Adipose tissue (tissue), 3 donors: ENCODE data around the gene GALNT5. TPM values are rescaled to one million over a fixed set of nuclear protein-coding genes. Genes with fewer than 3 reads are reported as not detected.

Experiments
- H3K27ac ChIP-seq: one replicate; pipeline ENCODE4 v1.5.1; 2013; ENCODE audit warnings: low read depth, low read length
- WGBS, 3 donors: extraction: QIAGEN DNeasy Blood & Tissue Kit; methylation state at CpG; one replicate each; pipeline ENCODE4 v1.1.7; 2013; 5-methylcytosine and 5-hydroxymethylcytosine counted together
- polyA plus RNA-seq, 3 donors: library from polyadenylated mRNA; stranded (reverse); fragments of 200-250 nt; gene quantifications; one replicate each; pipeline ENCODE4 v1.2.3, GENCODE V29; 2013
- donor health status: healthy with polysubstance abuse.
- donor health status: Bipolar disorder and iron deficiency.
- donor health status: healthy.

Gene GALNT5
- polyA plus RNA-seq, 3 donors: 0.01 to 0.31 TPM; not detected in 1

- no peak overlapping the region for H3K27ac ChIP-seq
- WGBS, 3 donors: 54 to 69% (median 58%) methylated on average over 7 of the region's 7 CpGs
Observed at GRCh38 chr2:157245846-157246764, 11.4 kb upstream of the GALNT5 start.

GRCh38 chr2:157246765-157247407, 10.6 kb upstream of the GALNT5 start:
- 60 to 80% (median 71%) methylated on average over 6 of the region's 6 CpGs for WGBS, 3 donors
- no peak overlapping the region for H3K27ac ChIP-seq

DNA sequence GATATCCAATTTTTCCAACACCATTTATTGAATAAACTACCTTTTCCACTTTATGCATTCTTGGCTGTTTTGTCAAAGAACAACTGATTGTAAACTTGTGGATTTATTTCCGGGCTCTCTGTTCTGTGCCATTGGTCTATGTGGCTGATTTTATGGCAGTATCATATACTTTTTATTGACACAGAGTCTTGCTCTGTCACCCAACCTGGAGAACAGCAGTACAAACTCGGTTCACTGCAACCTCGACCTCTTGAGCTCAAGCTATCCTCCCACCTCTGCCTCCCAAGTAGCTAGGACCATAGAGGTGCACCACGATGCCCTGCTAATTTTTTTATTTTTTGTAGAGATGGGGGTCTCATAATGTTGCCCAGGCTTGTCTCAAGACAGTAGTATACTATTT, 6.7 kb upstream of the GALNT5 start:
- H3K27ac ChIP-seq: no peak overlapping the region
- 83 to 89% (median 85%) methylated on average over 4 of the region's 4 CpGs for WGBS, 3 donors

- no peak overlapping the region for H3K27ac ChIP-seq
- WGBS, 3 donors: 87 to 96% (median 95%) methylated on average over 2 of the region's 2 CpGs
Observed at GRCh38 chr2:157251932-157252331, 5.6 kb upstream of the GALNT5 start.

GRCh38 chr2:157252529-157252928, 5.0 kb upstream of the GALNT5 start:
- no peak overlapping the region for H3K27ac ChIP-seq
- 82 to 89% (median 88%) methylated on average over 4 of the region's 4 CpGs for WGBS, 3 donors

GRCh38 chr2:157254041-157254440, 3.5 kb upstream of the GALNT5 start:
- 89 to 91% (median 90%) methylated on average over 2 of the region's 2 CpGs for WGBS, 3 donors
- no peak overlapping the region for H3K27ac ChIP-seq

GRCh38 chr2:157255746-157256145, 1.8 kb upstream of the GALNT5 start:
- H3K27ac ChIP-seq: no peak overlapping the region

- WGBS, 3 donors: 79 to 90% (median 88%) methylated on average over 3 of the region's 3 CpGs
Observed at GRCh38 chr2:157256626-157257025, 879 bp upstream of the GALNT5 start.

DNA sequence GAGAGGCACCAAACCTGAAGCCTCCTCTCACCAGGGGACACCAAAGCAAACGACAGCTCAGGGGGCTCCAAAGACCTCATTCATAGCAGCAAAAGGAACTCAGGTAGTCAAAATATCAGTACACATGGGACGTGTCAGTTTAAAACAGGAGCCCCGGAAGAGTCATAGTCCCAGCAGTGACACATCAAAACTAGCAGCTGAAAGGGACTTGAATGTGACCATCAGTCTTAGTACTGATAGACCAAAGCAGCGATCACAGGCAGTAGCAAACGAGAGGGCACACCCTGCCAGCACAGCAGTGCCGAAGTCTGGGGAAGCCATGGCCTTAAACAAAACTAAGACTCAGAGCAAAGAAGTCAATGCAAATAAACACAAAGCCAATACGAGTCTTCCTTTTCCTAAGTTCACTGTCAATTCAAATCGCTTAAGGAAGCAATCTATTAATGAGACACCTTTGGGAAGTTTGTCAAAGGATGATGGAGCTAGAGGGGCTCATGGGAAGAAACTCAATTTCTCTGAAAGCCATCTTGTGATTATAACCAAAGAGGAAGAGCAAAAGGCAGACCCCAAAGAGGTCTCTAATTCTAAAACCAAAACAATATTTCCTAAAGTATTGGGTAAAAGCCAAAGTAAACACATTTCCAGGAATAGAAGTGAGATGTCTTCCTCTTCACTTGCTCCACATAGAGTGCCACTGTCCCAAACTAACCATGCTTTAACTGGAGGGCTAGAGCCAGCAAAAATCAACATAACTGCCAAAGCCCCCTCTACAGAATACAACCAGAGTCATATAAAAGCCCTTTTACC, 1.2 kb downstream of the GALNT5 start:
- 70 to 83% (median 80%) methylated on average over 8 of the region's 8 CpGs for WGBS, 3 donors
- no peak overlapping the region for H3K27ac ChIP-seq

More at GRCh38 chr2:157256626-157257025, 879 bp upstream of the GALNT5 start:
- no peak overlapping the region for H3K27ac ChIP-seq

- no peak overlapping the region for H3K27ac ChIP-seq
- 95 to 96% (median 95%) methylated on average over 2 of the region's 2 CpGs for WGBS, 3 donors
Observed at GRCh38 chr2:157259386-157259785, 1.9 kb downstream of the GALNT5 start.

DNA sequence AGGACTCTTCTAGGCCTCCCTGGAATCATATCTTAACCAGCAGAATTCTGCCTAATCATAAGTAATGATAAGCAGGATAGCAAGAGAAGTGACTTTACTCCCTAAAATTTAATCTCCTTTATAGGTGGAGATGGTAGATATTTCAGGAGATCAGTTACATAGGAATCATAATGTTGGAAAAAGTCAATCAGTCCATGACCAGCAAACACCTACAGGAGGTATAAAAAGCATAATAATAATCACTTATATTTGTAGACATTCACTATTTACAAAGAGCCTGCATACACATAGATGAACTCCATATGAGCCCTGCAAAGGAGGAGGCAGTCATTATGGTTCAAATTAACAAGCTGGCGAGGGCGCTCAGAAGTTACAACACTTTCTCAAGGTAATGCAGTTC, 2.5 kb downstream of the GALNT5 start:
- 93 to 100% (median 98%) methylated on average over 2 of the region's 2 CpGs for WGBS, 3 donors
- no peak overlapping the region for H3K27ac ChIP-seq

DNA sequence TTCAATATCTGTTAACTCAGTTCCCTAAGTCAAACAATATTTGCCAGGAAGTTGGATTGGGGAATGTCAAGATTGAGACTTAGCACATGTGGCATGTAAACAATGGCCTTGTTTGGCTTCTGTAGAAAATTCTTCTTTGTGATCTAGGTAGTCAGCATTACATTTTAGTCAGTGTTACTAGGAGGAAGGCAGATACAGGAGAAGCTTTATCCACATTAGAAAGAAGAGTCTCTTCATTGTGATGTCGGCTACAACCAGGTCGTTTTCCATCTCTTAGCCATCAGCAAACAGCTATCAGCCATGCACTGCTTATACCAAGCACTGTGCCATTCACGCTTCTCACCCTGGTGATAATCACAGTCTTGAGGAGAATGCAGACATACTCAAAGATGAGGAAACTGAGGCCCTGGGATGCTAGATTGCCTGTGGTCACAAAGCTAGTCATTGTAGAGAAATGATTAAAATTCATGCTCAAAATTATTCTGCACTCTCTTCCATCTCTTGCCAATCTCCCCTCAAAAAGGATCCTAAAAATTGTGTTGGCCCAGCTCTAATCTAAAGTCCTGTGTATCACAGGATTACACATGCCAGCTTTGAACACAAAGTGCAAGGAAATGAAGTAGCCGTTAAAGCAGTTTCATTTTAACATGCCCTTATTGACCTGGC, 3.2 kb downstream of the GALNT5 start:
- H3K27ac ChIP-seq: no peak overlapping the region
- 71 to 73% (median 73%) methylated on average over 4 of the region's 4 CpGs for WGBS, 3 donors

GRCh38 chr2:157261199-157261782, 3.8 kb downstream of the GALNT5 start:
- H3K27ac ChIP-seq: no peak overlapping the region
- 39 to 70% (median 47%) methylated on average over 6 of the region's 6 CpGs for WGBS, 3 donors

DNA sequence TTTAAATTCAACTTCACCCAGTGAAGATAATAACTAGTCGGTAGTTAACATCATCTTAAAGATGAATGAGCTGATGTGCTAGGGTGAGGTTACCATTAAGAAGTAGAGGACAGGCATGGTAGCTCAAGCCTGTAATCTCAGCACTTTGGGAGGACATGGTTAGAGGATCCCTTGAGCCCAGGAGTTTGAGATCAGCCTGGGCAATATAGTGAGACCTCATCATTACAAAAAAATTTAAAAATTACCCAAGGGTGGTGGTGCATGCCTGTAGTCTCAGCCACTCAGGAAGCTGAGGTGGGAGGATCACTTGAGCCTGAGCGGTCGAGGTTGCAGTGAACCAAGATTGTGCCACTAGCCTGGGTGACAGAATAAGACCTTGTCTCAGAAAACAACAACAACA, 4.7 kb downstream of the GALNT5 start:
- 92 to 98% (median 93%) methylated on average over 3 of the region's 3 CpGs for WGBS, 3 donors
- no peak overlapping the region for H3K27ac ChIP-seq

DNA sequence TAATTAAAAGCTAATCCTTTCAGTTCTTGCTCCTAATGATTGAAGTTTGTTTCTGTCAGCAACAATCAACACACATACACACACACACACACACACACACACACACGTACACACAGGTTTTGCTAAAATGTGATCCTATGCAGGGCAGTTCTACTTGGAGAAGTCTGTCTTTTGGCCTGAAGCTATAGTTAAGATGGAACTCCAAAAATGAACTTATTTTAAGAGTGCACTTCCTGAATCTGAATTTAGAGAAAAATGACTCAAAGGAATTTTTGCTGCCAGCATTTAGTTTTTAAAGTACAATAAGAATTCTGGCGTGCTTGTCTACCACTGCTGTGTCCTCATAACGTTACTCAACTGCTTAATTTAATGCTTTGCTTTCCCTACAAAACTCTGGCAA, 6.6 kb downstream of the GALNT5 start:
- WGBS, 3 donors: 45 to 76% (median 46%) methylated on average over 3 of the region's 3 CpGs
- H3K27ac ChIP-seq: no peak overlapping the region

- H3K27ac ChIP-seq: no peak overlapping the region
- WGBS, 3 donors: 81 to 95% (median 94%) methylated on average over 4 of the region's 4 CpGs
Observed at GRCh38 chr2:157265825-157266224, 8.3 kb downstream of the GALNT5 start.

DNA sequence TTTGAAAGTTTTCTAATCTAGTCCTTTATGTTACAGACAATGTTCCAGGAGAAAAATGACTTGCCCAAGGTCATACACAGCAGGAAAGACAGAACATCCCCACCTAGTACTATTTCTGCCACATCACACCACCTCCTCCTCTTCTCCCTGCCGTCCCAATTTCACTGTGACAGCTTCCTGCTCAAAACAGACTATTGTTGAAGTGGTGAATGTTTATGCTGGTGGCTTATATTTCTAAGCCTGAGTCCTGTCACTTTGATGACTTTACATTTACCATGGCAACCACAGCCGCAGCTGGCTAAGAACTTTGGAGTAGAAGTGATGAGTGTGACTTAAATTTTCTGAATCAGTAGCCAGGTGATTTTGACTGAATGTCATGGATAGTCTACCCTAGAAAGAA, 10.0 kb downstream of the GALNT5 start:
- H3K27ac ChIP-seq: no peak overlapping the region
- WGBS, 3 donors: 43 to 62% (median 58%) methylated on average over 2 of the region's 2 CpGs

- 88 to 95% (median 91%) methylated on average over 2 of the region's 2 CpGs for WGBS, 3 donors
- H3K27ac ChIP-seq: no peak overlapping the region
Observed at GRCh38 chr2:157269060-157269459, 11.6 kb downstream of the GALNT5 start.
